ENCODE data around the gene MPP2.
"Not testable (repeated sequence)": the region's sequence is repeated elsewhere in the genome, so short reads cannot be mapped to it uniquely, and the experiment has no call there.

Gene MPP2

GRCh38 chr17:43875476-43876147 lies 31.7 kb downstream of the MPP2 start:
- DNase-seq (ENCODE audit: low read depth in 3 of 3) = no peak

- no peak for DNase-seq (ENCODE audit: low read depth in 3 of 3)
Measured at GRCh38 chr17:43874293-43874692, 33.0 kb downstream of the MPP2 start.

- DNase-seq (ENCODE audit: low read depth in 3 of 3) = no peak
Measured at GRCh38 chr17:43873815-43874214, 33.5 kb downstream of the MPP2 start.

GRCh38 chr17:43873091-43873490 lies 34.2 kb downstream of the MPP2 start:
- DNase-seq (ENCODE audit: low read depth in 3 of 3) = no peak

- DNase-seq (ENCODE audit: low read depth in 3 of 3) = no peak
Measured at GRCh38 chr17:43871946-43872690, 35.2 kb downstream of the MPP2 start.

GRCh38 chr17:43869031-43869430 lies 38.3 kb downstream of the MPP2 start:
- not testable (repeated sequence) for DNase-seq (ENCODE audit: low read depth in 3 of 3)

- no peak for DNase-seq (ENCODE audit: low read depth in 3 of 3)
Measured at GRCh38 chr17:43868226-43868994, 38.9 kb downstream of the MPP2 start.

- no peak for DNase-seq (ENCODE audit: low read depth in 3 of 3)
Measured at GRCh38 chr17:43864161-43864984, 43.0 kb downstream of the MPP2 start.

GRCh38 chr17:43861960-43862359 lies 45.4 kb downstream of the MPP2 start:
- DNase-seq (ENCODE audit: low read depth in 3 of 3) = no peak

- no peak for DNase-seq (ENCODE audit: low read depth in 3 of 3)
Measured at GRCh38 chr17:43860927-43861622, 46.3 kb downstream of the MPP2 start.

- DNase-seq (ENCODE audit: low read depth in 3 of 3) = no peak
Measured at GRCh38 chr17:43860077-43860725, 47.1 kb downstream of the MPP2 start.

GRCh38 chr17:43857957-43858600 lies 49.3 kb downstream of the MPP2 start:
- DNase-seq (ENCODE audit: low read depth in 3 of 3) = no peak

GRCh38 chr17:43857141-43857540 lies 50.2 kb downstream of the MPP2 start:
- no peak for DNase-seq (ENCODE audit: low read depth in 3 of 3)

GRCh38 chr17:43856141-43856540 lies 51.2 kb downstream of the MPP2 start:
- DNase-seq (ENCODE audit: low read depth in 3 of 3) = no peak

GRCh38 chr17:43855061-43855460 lies 52.3 kb downstream of the MPP2 start:
- DNase-seq (ENCODE audit: low read depth in 3 of 3) = no peak

GRCh38 chr17:43854498-43854897 lies 52.8 kb downstream of the MPP2 start:
- DNase-seq (ENCODE audit: low read depth in 3 of 3) = no peak

GRCh38 chr17:43853546-43853945 lies 53.8 kb downstream of the MPP2 start:
- no peak for DNase-seq (ENCODE audit: low read depth in 3 of 3)

- no peak for DNase-seq (ENCODE audit: low read depth in 3 of 3)
Measured at GRCh38 chr17:43852571-43852970, 54.8 kb downstream of the MPP2 start.

GRCh38 chr17:43849116-43849515 lies 58.2 kb downstream of the MPP2 start:
- DNase-seq (ENCODE audit: low read depth in 3 of 3) = no peak

- no peak for DNase-seq (ENCODE audit: low read depth in 3 of 3)
Measured at GRCh38 chr17:43848601-43849000, 58.7 kb downstream of the MPP2 start.

Data from stimulated activated CD4-positive, alpha-beta T cell treated with anti-CD3 and anti-CD28 coated beads, TNF-alpha, amount 100 ng/mL, for 24 hours (primary cell).